Progenitor cell of endocrine pancreas (in vitro differentiated cells): Measurements from ENCODE around the gene PSAPL1. TPM values are rescaled to one million over a fixed set of nuclear protein-coding genes. Genes with fewer than 3 reads are reported as not detected.

Source experiments
- DNase-seq: peaks from one replicate; pipeline ENCODE4 v3.0.0; 2021; ENCODE audit warnings: low spot score; ENCODE audit not compliant: unreplicated experiment
- H3K27ac Mint-ChIP-seq: 2 replicates; pipeline ENCODE4 v1.8.0; 2021; ENCODE audit warnings: mild to moderate bottlenecking, moderate library complexity, mixed read lengths
- H3K27me3 Mint-ChIP-seq: 2 replicates; pipeline ENCODE4 v1.8.0; 2021; ENCODE audit warnings: mixed read lengths
- H3K36me3 Mint-ChIP-seq: 2 replicates; pipeline ENCODE4 v1.8.0; 2022; ENCODE audit warnings: mixed read lengths; ENCODE audit not compliant: insufficient read depth
- H3K4me1 Mint-ChIP-seq: 2 replicates; pipeline ENCODE4 v1.8.0; 2021; ENCODE audit warnings: low read depth, mixed read lengths
- H3K4me3 Mint-ChIP-seq: 2 replicates; pipeline ENCODE4 v1.8.0; 2021; ENCODE audit warnings: low read depth, mild to moderate bottlenecking, moderate library complexity, mixed read lengths
- H3K9me3 Mint-ChIP-seq: 2 replicates; pipeline ENCODE4 v1.8.0; 2021; ENCODE audit warnings: low read depth, mixed read lengths
- total RNA-seq: library from RNA; stranded (reverse); gene quantifications from 2 replicates; pipeline ENCODE4 v1.2.1, GENCODE V29; 2021
- TF ChIP-seq, protein P1 (sequence below): fragments of 200-600 bp; sonication (generic); IDR thresholded peaks from one replicate; pipeline ENCODE4 v1.5.0; 2021; ENCODE audit warnings: antibody characterized with exemption, mild to moderate bottlenecking; ENCODE audit not compliant: unreplicated experiment

Gene PSAPL1
- total RNA-seq, 1 donor from 2014 or later, result 0.14 TPM

DNA sequence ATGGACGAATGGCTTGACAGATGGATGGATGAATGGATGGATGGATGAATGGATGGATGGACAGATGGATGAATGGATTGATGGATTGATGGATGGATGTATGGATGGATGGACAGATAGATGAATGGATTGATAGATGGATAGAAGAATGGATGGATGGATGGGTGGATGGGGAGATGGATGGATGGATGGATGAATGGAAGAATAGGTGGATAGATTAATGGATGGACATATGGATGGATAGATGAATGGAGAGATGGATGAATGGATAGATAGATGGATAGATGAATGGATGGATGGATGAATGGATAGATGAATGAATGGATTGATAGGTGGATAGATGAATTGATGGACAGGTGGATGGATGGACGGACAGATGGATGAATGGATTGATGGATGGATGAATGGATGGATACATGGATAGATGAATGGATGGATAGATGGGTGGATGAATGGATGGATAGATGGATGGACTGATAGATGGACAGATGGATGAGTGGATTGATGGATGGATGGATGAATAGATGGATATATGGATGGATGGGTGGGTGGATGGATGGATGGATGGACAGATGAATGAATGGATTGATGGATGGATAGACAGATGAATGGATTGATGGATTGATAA is 33.9 kb downstream of the PSAPL1 start:
- DNase-seq, result no peak
- no peak overlapping the region for H3K4me3 Mint-ChIP-seq
- peaks cover 34% of the 10 kb centered on the region for H3K27me3 Mint-ChIP-seq
- TF ChIP-seq, protein P1, sequence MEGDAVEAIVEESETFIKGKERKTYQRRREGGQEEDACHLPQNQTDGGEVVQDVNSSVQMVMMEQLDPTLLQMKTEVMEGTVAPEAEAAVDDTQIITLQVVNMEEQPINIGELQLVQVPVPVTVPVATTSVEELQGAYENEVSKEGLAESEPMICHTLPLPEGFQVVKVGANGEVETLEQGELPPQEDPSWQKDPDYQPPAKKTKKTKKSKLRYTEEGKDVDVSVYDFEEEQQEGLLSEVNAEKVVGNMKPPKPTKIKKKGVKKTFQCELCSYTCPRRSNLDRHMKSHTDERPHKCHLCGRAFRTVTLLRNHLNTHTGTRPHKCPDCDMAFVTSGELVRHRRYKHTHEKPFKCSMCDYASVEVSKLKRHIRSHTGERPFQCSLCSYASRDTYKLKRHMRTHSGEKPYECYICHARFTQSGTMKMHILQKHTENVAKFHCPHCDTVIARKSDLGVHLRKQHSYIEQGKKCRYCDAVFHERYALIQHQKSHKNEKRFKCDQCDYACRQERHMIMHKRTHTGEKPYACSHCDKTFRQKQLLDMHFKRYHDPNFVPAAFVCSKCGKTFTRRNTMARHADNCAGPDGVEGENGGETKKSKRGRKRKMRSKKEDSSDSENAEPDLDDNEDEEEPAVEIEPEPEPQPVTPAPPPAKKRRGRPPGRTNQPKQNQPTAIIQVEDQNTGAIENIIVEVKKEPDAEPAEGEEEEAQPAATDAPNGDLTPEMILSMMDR, result no peak
- H3K9me3 Mint-ChIP-seq, result peaks cover 17% of the 10 kb centered on the region
- no peaks in the 10 kb centered on the region for H3K36me3 Mint-ChIP-seq
- no peak overlapping the region for H3K27ac Mint-ChIP-seq
- H3K4me1 Mint-ChIP-seq, result peaks cover 7% of the 10 kb centered on the region

GRCh38 chr4:7399440-7400234 is 35.1 kb downstream of the PSAPL1 start:
- Mint-ChIP-seq H3K36me3 (no peaks in the 10 kb centered on the region), H3K27ac (no peak overlapping the region), H3K4me3 (no peak overlapping the region), H3K4me1 (peaks cover 10% of the 10 kb centered on the region), H3K27me3 (peaks cover 34% of the 10 kb centered on the region), H3K9me3 (peaks cover 10% of the 10 kb centered on the region)
- DNase-seq, result no peak
- TF ChIP-seq, protein P1, result no peak

DNA sequence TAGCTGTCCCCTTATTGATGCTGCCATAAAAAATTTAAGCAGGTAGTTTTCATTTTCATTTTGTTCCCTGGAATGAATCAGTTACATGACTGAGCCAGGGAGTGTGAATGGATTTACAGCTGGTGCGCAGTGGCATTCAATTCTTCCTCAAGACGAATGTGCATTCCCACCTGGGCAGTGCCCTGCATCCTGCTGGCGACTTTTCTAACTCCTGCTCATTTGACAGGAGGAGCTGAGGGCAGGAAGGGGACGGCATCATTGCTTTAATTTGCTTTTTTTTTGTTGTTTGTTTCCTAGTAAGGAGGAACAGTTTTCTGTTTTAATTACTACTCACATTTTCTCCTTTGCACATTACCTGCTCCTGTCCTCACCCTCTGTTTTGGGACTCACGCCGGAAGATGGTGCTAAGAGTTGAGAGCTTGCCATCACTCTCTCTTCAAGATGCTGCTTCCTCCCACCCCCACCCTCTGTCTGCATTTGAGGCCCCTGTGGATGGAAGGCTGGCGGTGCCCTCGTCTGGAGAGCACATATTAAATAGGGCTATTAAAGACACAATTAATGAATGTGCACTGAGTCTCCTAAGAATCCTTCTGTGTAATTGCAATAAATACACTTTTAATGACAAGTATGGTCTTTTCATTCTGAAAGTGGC is 35.8 kb downstream of the PSAPL1 start:
- TF ChIP-seq, protein P1, result no peak
- Mint-ChIP-seq H3K4me1 (peaks cover 12% of the 10 kb centered on the region), H3K4me3 (no peak overlapping the region), H3K27ac (no peak overlapping the region), H3K9me3 (peaks cover 7% of the 10 kb centered on the region), H3K36me3 (no peaks in the 10 kb centered on the region), H3K27me3 (peaks cover 35% of the 10 kb centered on the region)
- no peak for DNase-seq

DNA sequence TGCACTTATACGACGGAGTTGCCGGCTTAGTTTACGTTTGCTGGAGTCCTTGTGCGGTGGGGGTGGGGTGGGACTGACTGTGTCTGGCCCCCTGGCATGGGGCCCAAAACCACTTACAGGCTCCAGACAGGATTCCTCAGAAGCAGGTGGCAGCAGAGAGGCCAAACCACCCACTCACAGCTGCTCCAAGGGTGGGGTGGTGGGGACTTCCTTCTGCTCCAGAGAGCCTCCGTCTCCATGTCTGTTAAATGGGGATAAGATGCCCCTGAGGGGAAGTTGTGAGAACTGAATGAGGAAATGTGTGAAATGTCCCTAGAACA is 36.7 kb downstream of the PSAPL1 start:
- H3K9me3 Mint-ChIP-seq, result peaks cover 7% of the 10 kb centered on the region
- DNase-seq, result no peak
- peaks cover 12% of the 10 kb centered on the region for H3K4me1 Mint-ChIP-seq
- H3K27me3 Mint-ChIP-seq, result peaks cover 39% of the 10 kb centered on the region
- H3K27ac Mint-ChIP-seq, result no peak overlapping the region
- no peaks in the 10 kb centered on the region for H3K36me3 Mint-ChIP-seq
- H3K4me3 Mint-ChIP-seq, result no peak overlapping the region
- TF ChIP-seq, protein P1, result no peak

- TF ChIP-seq, protein P1, result no peak
- peaks cover 39% of the 10 kb centered on the region for H3K27me3 Mint-ChIP-seq
- H3K36me3 Mint-ChIP-seq, result no peaks in the 10 kb centered on the region
- DNase-seq, result no peak
- H3K9me3 Mint-ChIP-seq, result peaks cover 7% of the 10 kb centered on the region
- H3K4me1 Mint-ChIP-seq, result peaks cover 7% of the 10 kb centered on the region
- no peak overlapping the region for H3K4me3 Mint-ChIP-seq
- H3K27ac Mint-ChIP-seq, result no peak overlapping the region
Measured at GRCh38 chr4:7397206-7398103, 37.3 kb downstream of the PSAPL1 start.
